H1 (cell line): ENCODE data around the gene ZFAND5. TPM values are rescaled to one million over a fixed set of nuclear protein-coding genes. Genes with fewer than 3 reads are reported as not detected.

Experiments
- CTCF ChIA-PET: fragments of 300-600 bp; sonication (Branson Sonifier 250); formaldehyde crosslinking; loops from one replicate; lab custom pipeline; 2021; ENCODE audit not compliant: partially characterized antibody; lab: Charles Lee
- POLR2A ChIA-PET: fragments of 300-600 bp; sonication (Branson Sonifier 250); formaldehyde crosslinking; loops from one replicate; lab custom pipeline; 2021; ENCODE audit warnings: inconsistent platforms; ENCODE audit not compliant: partially characterized antibody; lab: Charles Lee
- DNase-seq, 2 experiments: peaks; one replicate each; pipeline versions ENCODE4 v3.0.0 to v3.0.0-alpha.2; 2010 to 2022; ENCODE audit warnings: low spot score in 2 of 2, low read depth in 1 of 2, mixed read lengths in 1 of 2
- FAIRE-seq: peaks from 2 replicates; lab custom pipeline; 2011; peaks lifted over from hg19 to GRCh38; lab: Jason Lieb, UNC
- H2AFZ ChIP-seq: 2 replicates; pipeline ENCODE4 v1.8.1; 2012; ENCODE audit warnings: low read length, inconsistent platforms
- H2AK5ac ChIP-seq: 2 replicates; pipeline ENCODE4 v1.6.1; 2013; ENCODE audit warnings: low read depth, low read length
- H2BK120ac ChIP-seq: replicated peaks from 2 replicates; pipeline ENCODE3; 2013; ENCODE audit warnings: low read depth, low read length, inconsistent platforms
- H2BK12ac ChIP-seq: 2 replicates; pipeline ENCODE4 v1.6.1; 2013; ENCODE audit warnings: low read depth, low read length
- H2BK15ac ChIP-seq: 2 replicates; pipeline ENCODE4 v1.6.1; 2013; ENCODE audit warnings: low read length
- H2BK20ac ChIP-seq: 2 replicates; pipeline ENCODE4 v1.6.1; 2013; ENCODE audit warnings: low read length
- H2BK5ac ChIP-seq: 2 replicates; pipeline ENCODE4 v1.6.1; 2013; ENCODE audit warnings: low read depth, low read length
- H3K14ac ChIP-seq: 2 replicates; pipeline ENCODE4 v1.6.1; 2013; ENCODE audit warnings: inconsistent platforms; ENCODE audit not compliant: insufficient read length
- H3K18ac ChIP-seq: 2 replicates; pipeline ENCODE4 v1.6.1; 2013; ENCODE audit warnings: low read length; ENCODE audit errors: extremely low read depth
- H3K23ac ChIP-seq: 2 replicates; pipeline ENCODE4 v1.6.1; 2013; ENCODE audit warnings: inconsistent platforms; ENCODE audit not compliant: insufficient read length
- H3K23me2 ChIP-seq: 2 replicates; pipeline ENCODE4 v1.6.1; 2013; ENCODE audit warnings: low read depth, low read length
- H3K27ac ChIP-seq: 2 replicates; pipeline ENCODE4 v1.6.1; 2011; ENCODE audit warnings: low read depth, low read length, inconsistent platforms
- H3K27me3 ChIP-seq, 4 experiments: replicated peaks in 1 of 4; 1 replicate in 1 of 4; 2 replicates in 3 of 4; pipeline versions ENCODE4 v1.6.1 to v1.8.1; 2011 to 2013; ENCODE audit warnings: low read length in 3 of 4, mild to moderate bottlenecking in 3 of 4, inconsistent platforms in 2 of 4, mixed read lengths in 2 of 4, moderate library complexity in 1 of 4; ENCODE audit not compliant: control insufficient read depth in 3 of 4, insufficient read depth in 3 of 4; ENCODE audit errors: extremely low read depth in 1 of 4
- H3K36me3 ChIP-seq, 4 experiments: 2 replicates each; pipeline versions ENCODE4 v1.6.1 to v1.8.1; 2011 to 2013; ENCODE audit warnings: mild to moderate bottlenecking in 4 of 4, low read length in 3 of 4, moderate library complexity in 2 of 4, control low read depth in 1 of 4, inconsistent platforms in 1 of 4; ENCODE audit not compliant: insufficient read depth in 4 of 4, control insufficient read depth in 2 of 4
- H3K4ac ChIP-seq: replicated peaks from 2 replicates; pipeline ENCODE3; 2013; ENCODE audit warnings: low read length, low read depth, mixed read lengths, inconsistent platforms; ENCODE audit not compliant: insufficient read length
- H3K4me1 ChIP-seq, 4 experiments: replicated peaks in 1 of 4; 1 replicate in 1 of 4; 2 replicates in 3 of 4; pipeline versions ENCODE4 v1.6.1 to v1.8.1; 2011 to 2013; ENCODE audit warnings: low read length in 3 of 4, inconsistent platforms in 2 of 4, mixed read lengths in 1 of 4; ENCODE audit not compliant: insufficient read depth in 4 of 4, control insufficient read depth in 3 of 4
- H3K4me2 ChIP-seq, 2 experiments: 2 replicates each; pipeline versions ENCODE4 v1.6.1 to v1.8.1; 2011 to 2013; ENCODE audit warnings: low read depth in 2 of 2, low read length in 2 of 2, control low read depth in 1 of 2, inconsistent platforms in 1 of 2, mild to moderate bottlenecking in 1 of 2; ENCODE audit not compliant: insufficient read depth in 1 of 2
- H3K4me3 ChIP-seq, 4 experiments: fragments of 200-600, 300-600 bp in 1 of 4; sonication (generic), shearing (Covaris generic), sonication (Bioruptor Twin) in 1 of 4; 2 replicates each; pipeline versions ENCODE4 v1.5.1 to v1.8.1; 2011 to 2016; ENCODE audit warnings: low read length in 4 of 4, low read depth in 3 of 4, control low read depth in 2 of 4, inconsistent platforms in 2 of 4, mild to moderate bottlenecking in 2 of 4, mixed read lengths in 1 of 4, moderate library complexity in 1 of 4; ENCODE audit not compliant: insufficient read depth in 2 of 4; ENCODE audit errors: extremely low read depth in 1 of 4
- H3K56ac ChIP-seq: replicated peaks from 2 replicates; pipeline ENCODE3; 2013; ENCODE audit warnings: low read depth, mild to moderate bottlenecking, mixed read lengths, low read length, inconsistent platforms; ENCODE audit not compliant: insufficient read length
- H3K79me1 ChIP-seq: 2 replicates; pipeline ENCODE4 v1.6.1; 2013; ENCODE audit warnings: low read depth, low read length, control low read depth
- H3K79me2 ChIP-seq, 2 experiments: 2 replicates each; pipeline versions ENCODE4 v1.6.1 to v1.8.1; 2012 to 2013; ENCODE audit warnings: low read length in 2 of 2, mild to moderate bottlenecking in 2 of 2, inconsistent platforms in 1 of 2; ENCODE audit not compliant: insufficient read depth in 2 of 2, control insufficient read depth in 1 of 2
- H3K9ac ChIP-seq, 4 experiments: replicated peaks in 1 of 4; 1 replicate in 1 of 4; 2 replicates in 3 of 4; pipeline versions ENCODE4 v1.6.1 to v1.8.1; 2011 to 2013; ENCODE audit warnings: low read depth in 3 of 4, low read length in 3 of 4, control low read depth in 2 of 4, mild to moderate bottlenecking in 2 of 4, moderate library complexity in 2 of 4, inconsistent platforms in 1 of 4; ENCODE audit errors: extremely low read depth in 1 of 4
- H3K9me3 ChIP-seq, 2 experiments: 2 replicates each; pipeline versions ENCODE4 v1.6.1 to v1.8.1; 2012 to 2013; ENCODE audit warnings: mild to moderate bottlenecking in 2 of 2, moderate library complexity in 2 of 2, control low read depth in 1 of 2, inconsistent platforms in 1 of 2, low read depth in 1 of 2, low read length in 1 of 2, mixed read lengths in 1 of 2; ENCODE audit not compliant: insufficient read depth in 2 of 2
- H4K20me1 ChIP-seq, 2 experiments: replicated peaks in 1 of 2; 2 replicates each; pipeline versions ENCODE3 to v1.8.1; 2011 to 2013; ENCODE audit warnings: inconsistent platforms in 2 of 2, low read length in 2 of 2, mild to moderate bottlenecking in 1 of 2; ENCODE audit not compliant: insufficient read depth in 2 of 2, control insufficient read depth in 1 of 2
- H4K5ac ChIP-seq: 2 replicates; pipeline ENCODE4 v1.6.1; 2013; ENCODE audit warnings: low read length, low read depth, mixed read lengths, inconsistent platforms; ENCODE audit not compliant: insufficient read length
- H4K8ac ChIP-seq: 2 replicates; pipeline ENCODE4 v1.8.0; 2013; ENCODE audit warnings: mild to moderate bottlenecking, moderate library complexity, low read length, inconsistent platforms; ENCODE audit not compliant: insufficient read depth; ENCODE audit errors: extremely low read depth
- H4K91ac ChIP-seq: replicated peaks from 2 replicates; pipeline ENCODE3; 2013; ENCODE audit warnings: low read length, mixed read lengths, inconsistent platforms; ENCODE audit not compliant: insufficient read length
- CTBP2 ChIP-seq: IDR thresholded peaks from 2 replicates; pipeline ENCODE4 v1.7.0; 2011; ENCODE audit warnings: borderline replicate concordance, mild to moderate bottlenecking, moderate library complexity, mixed read lengths, low read length; ENCODE audit not compliant: insufficient read depth, insufficient read length
- JUND ChIP-seq: IDR thresholded peaks from 2 replicates; pipeline ENCODE4 v1.6.1; 2011; ENCODE audit warnings: mild to moderate bottlenecking, improper control_type of control experiment, low read length
- MAFK ChIP-seq: IDR thresholded peaks from 2 replicates; pipeline ENCODE4 v1.6.1; 2012; ENCODE audit warnings: low read depth, mild to moderate bottlenecking, improper control_type of control experiment, low read length
- POLR2A ChIP-seq, 2 experiments: IDR thresholded peaks; 1 replicate in 1 of 2; 2 replicates in 1 of 2; pipeline ENCODE4 v1.6.1; 2011; ENCODE audit warnings: low read depth in 2 of 2, low read length in 2 of 2, mild to moderate bottlenecking in 2 of 2; ENCODE audit errors: control extremely low read depth in 1 of 2
- RNF2 ChIP-seq: fragments of 200-900, 300-1000 bp; sonication (generic); IDR thresholded peaks from 2 replicates; pipeline ENCODE4 v1.7.1; 2016; ENCODE audit warnings: borderline replicate concordance, low read depth, mild to moderate bottlenecking, antibody characterized with exemption, low read length; ENCODE audit not compliant: poor library complexity, severe bottlenecking; ENCODE audit errors: missing control alignments
- SP2 ChIP-seq: IDR thresholded peaks from 2 replicates; pipeline ENCODE4 v1.6.1; 2012; ENCODE audit warnings: mild to moderate bottlenecking, low read length, inconsistent platforms
- TAF7 ChIP-seq: optimal IDR thresholded peaks from 2 replicates; pipeline ENCODE3; 2011; ENCODE audit warnings: low read depth, mild to moderate bottlenecking, inconsistent platforms, low read length, moderate library complexity, borderline replicate concordance
- WGBS, 2 experiments: shearing (Covaris generic) in 1 of 2; methylation state at CpG; one replicate each; pipeline versions ENCODE4 v1.1.6 to v1.1.7; 2013 to 2015; ENCODE audit warnings: low lambda C conversion rate in 2 of 2, mixed read lengths in 2 of 2, inconsistent platforms in 1 of 2, low coverage in 1 of 2, missing lambda C conversion rate in 1 of 2; ENCODE audit not compliant: insufficient replicate concordance in 2 of 2, insufficient coverage in 1 of 2, insufficient read length in 1 of 2; ENCODE audit errors: extremely low coverage in 1 of 2, missing lambda C conversion rate in 1 of 2; 5-methylcytosine and 5-hydroxymethylcytosine counted together
- polyA plus RNA-seq, 7 experiments: library from polyadenylated mRNA; depleted of rRNA in 3 of 7; stranded (reverse) in 5 of 7; unstranded in 2 of 7; fragments of >200 nt in 5 of 7; fragments of 200-250 nt in 2 of 7; gene quantifications; 1 replicate in 5 of 7; 2 replicates in 1 of 7; 4 replicates in 1 of 7; pipeline versions ENCODE4 v1.2.1 to v1.2.3, GENCODE V29; 2011 to 2013; ENCODE audit warnings: missing spikeins in 2 of 7, mixed read lengths in 2 of 7
- total RNA-seq: library from RNA; stranded (reverse); fragmentation: NEBNext Ultra II Directional; extraction: Animal tissue kit (Norgen Biotek cat#: 25700); gene quantifications from 2 replicates; pipeline ENCODE4 v1.2.1, GENCODE V29; 2021

Gene ZFAND5
- total and polyA plus RNA-seq, 2 of the 8 experiments (the other 6 are each of a cell fraction or from before 2014, with no cell fraction given) = 76.7 to 225 TPM

DNA sequence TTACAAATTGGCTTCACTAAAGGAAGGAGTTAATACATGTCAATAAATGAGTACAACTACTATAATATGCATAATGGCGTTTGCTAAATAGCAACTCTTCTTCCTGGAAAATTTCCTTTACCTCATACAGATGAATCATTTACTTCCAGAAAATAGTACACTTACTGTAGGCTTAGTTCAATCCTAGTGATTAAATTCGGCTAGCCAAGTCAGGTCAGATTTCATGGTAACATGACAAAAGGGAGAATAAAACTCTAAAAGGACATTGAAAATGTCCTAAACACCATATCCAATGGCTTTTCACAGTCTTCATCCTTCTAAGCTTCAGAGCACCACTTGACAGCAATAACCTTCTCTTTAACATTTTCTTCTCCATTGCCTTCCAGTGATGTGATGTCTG lies 42.1 kb upstream of the ZFAND5 start:
- H2AK5ac ChIP-seq = no peak overlapping the region
- H4K91ac ChIP-seq = no peak overlapping the region
- no peak overlapping the region for H3K56ac ChIP-seq
- no peaks in the 10 kb centered on the region for H4K20me1 ChIP-seq
- H4K8ac ChIP-seq = no peak overlapping the region
- CTCF ChIA-PET = interaction anchor here (0.6 to 1.5 kb wide), 4 partner anchors 14 to 91 kb away, joined by 3 to 4 read pairs (median 3); no protein-coding TSS in a partner anchor
- no peak overlapping the region for H2AFZ ChIP-seq
- H3K18ac ChIP-seq = no peak overlapping the region
- no peaks in the 10 kb centered on the region for H3K79me1 ChIP-seq
- no peaks in the 10 kb centered on the region for H3K9me3 ChIP-seq
- no peak overlapping the region for H3K14ac ChIP-seq
- no peak overlapping the region for H3K27ac ChIP-seq
- no peak overlapping the region for H3K4me3 ChIP-seq
- no peaks in the 10 kb centered on the region for H3K27me3 ChIP-seq
- TF ChIP-seq SP2 (no peak), TAF7 (no peak), RNF2 (no peak), MAFK (no peak), POLR2A (IDR thresholded peaks at IDR 0.05; ENCODE audit: control extremely low read depth in 1 of 2, low read depth in 2 of 2, low read length in 2 of 2) (no peak), JUND (no peak), CTBP2 (no peak)
- H3K4me1 ChIP-seq = no peaks in the 10 kb centered on the region
- H2BK15ac ChIP-seq = no peak overlapping the region
- WGBS, 2 experiments = 79% methylated on average over 2 of the region's 2 CpGs; no CpG with 5 or more reads in 1 of the 2 experiments
- H2BK120ac ChIP-seq = no peak overlapping the region
- POLR2A ChIA-PET = no interaction called here
- no peak overlapping the region for H2BK5ac ChIP-seq
- H3K79me2 ChIP-seq = no peaks in the 10 kb centered on the region
- no peaks in the 10 kb centered on the region for H3K23me2 ChIP-seq
- no peak overlapping the region for H3K4ac ChIP-seq
- FAIRE-seq = no peak
- H3K9ac ChIP-seq = no peak overlapping the region
- no peak overlapping the region for H2BK20ac ChIP-seq
- no peak overlapping the region for H4K5ac ChIP-seq
- H3K36me3 ChIP-seq = no peaks in the 10 kb centered on the region
- H3K23ac ChIP-seq = no peak overlapping the region
- H2BK12ac ChIP-seq = no peak overlapping the region
- no peak overlapping the region for H3K4me2 ChIP-seq
- DNase-seq = no peak
